NCI-H1417 treated with DMSO at 0.1 percent for 48 hours (cell line): ENCODE results near the gene SLC6A3.
"Not testable (repeated sequence)": the region's sequence is repeated elsewhere in the genome, so short reads cannot be mapped to it uniquely, and the experiment has no call there.

Source experiments
- DNase-seq: peaks from one replicate; lab custom pipeline; 2025; lab: John Stamatoyannopoulos, UW

SLC6A3 gene

GRCh38 chr5:1463326-1464095 is 18.3 kb upstream of the SLC6A3 start:
- no peak for DNase-seq

DNA sequence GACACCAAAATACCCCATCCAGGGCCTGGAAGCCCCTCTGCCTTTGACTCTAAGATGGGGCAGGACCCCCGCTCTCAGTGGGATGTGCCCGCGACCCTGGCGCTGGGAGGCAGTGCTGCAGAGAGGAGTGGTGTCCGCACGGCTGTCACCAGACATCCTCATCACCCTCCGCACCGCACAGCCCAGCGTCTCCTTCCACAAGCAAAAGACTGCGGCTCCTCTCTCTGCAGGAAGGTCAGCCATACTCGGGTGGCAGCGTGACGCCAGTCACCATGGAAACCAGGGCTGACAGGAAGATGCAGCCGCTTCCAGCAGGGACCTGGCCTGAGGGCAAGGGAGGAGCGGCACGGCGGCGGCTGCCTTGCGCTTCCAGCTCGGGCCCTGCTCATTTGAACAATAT is 17.1 kb upstream of the SLC6A3 start:
- no peak for DNase-seq

- no peak for DNase-seq
These were observed 16.2 kb upstream of the SLC6A3 start for GRCh38 chr5:1461396-1461795.

DNA sequence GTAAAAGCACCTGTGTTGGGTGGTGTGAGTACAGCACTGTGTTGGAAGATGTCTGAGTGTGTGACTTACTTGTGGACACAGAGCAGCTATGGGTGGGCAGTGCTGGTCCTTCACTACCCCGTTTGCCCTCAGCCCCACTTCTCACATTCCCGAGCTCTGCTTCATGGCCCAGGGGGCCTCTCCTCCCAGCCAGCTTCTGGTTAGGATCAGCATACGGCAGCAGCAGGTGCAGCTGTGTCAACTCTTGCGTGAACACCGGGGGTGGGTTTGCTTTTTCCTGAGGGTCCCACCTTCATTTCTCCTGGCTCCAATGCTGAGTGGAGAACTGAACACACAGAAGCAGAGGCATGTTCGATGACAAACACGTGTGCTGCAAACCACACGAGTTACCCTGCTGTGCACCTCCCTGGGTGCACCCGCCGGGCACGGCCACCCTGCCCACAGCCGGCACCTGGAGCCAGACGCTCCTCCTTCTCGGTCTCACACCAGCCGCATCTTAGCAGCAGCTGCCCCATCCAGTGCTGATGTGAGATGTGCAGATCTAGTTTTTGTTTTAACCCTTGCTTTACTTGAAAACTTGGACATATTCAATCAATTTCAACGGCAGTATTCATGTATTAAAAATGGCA is 14.9 kb upstream of the SLC6A3 start:
- no peak for DNase-seq

DNA sequence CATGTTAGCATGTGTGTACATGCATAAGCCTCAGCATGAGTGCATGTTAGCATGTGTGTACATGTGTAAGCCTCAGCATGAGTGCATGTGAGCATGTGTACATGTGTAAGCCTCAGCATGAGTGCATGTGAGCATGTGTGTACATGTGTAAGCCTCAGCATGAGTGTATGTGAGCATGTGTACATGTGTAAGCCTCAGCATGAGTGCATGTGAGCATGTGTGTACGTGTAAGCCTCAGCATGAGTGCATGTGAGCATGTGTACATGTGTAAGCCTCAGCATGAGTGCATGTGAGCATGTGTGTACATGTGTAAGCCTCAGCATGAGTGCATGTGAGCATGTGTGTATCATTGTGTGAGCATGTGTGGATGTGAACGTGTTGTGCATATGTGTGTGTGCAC is 14.2 kb upstream of the SLC6A3 start:
- not testable (repeated sequence) for DNase-seq

- not testable (repeated sequence) for DNase-seq
These were observed 11.1 kb upstream of the SLC6A3 start for GRCh38 chr5:1456110-1456881.

DNA sequence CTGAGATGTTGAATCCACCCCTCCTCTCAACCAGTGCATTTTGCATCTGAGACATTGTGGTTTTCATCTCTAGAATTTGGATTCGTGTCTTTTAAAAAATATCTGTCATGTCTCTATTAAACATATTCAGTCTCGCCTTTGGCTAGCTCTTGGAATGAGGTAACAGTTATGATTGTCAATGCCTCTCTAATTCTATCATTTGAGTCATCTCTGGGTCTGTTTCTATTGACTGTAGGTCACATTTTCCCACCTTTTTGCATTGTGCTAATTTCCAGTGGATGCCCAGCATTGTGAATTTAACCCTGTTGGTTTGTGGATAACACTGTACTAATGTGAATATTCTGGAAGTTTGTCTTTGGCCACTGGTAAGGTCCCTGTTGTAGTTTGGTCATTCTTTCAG is 8.4 kb upstream of the SLC6A3 start:
- no peak for DNase-seq

DNA sequence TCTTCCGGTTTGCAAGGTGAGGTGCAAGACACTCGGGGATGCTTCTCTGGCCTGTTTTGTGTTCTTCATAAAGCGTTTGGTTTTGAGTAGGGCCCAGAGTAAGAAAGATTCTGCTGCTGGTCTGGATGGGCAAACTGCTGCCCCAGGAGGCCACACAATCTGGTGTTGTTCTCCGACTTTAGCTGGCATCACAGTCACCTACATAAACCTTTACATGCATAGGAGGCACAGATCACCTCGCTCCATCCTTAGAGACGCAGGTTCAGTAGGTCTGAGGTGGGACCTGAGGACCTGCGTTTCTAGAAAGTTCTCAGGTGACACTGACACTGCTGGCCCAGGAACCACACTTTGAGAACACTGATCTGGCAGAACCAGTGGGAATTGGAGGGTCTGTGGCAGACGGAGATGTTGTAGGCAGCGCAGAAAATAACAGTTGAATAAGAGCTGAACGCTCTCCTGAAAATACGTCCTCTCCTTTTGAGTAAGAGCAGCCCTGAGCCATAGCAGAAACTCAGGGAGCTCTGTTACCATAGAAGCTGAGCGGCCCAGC is 3.9 kb upstream of the SLC6A3 start:
- DNase-seq, result no peak

GRCh38 chr5:1448511-1449011 is 3.3 kb upstream of the SLC6A3 start:
- no peak for DNase-seq

- DNase-seq, result no peak
These were observed 2.6 kb upstream of the SLC6A3 start for GRCh38 chr5:1447671-1448361.

GRCh38 chr5:1446602-1447343 is 1.5 kb upstream of the SLC6A3 start:
- no peak for DNase-seq

GRCh38 chr5:1445689-1446601 is 705 bp upstream of the SLC6A3 start:
- no peak for DNase-seq

GRCh38 chr5:1444361-1445189 is 665 bp downstream of the SLC6A3 start:
- no peak for DNase-seq

DNA sequence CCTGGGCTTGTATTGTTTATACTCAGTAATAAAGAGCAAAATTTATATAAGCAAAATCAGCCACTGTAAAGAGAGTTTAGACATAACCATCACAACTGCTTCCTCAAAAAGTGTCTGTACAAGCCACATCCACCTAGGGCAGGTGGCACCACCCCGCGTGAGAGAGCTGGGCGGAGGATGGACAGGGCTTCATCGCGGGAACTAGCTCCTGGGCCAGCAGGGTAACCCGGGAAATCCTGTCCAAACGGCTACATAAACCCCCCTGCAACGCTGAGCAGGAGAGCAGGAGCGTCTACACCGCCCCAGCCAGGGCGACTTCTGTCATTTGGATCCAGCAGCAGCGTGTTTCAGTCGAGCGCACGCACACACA is 1.3 kb downstream of the SLC6A3 start:
- DNase-seq, result no peak

- no peak for DNase-seq
These were observed 2.1 kb downstream of the SLC6A3 start for GRCh38 chr5:1443171-1443570.

GRCh38 chr5:1442222-1443145 is 2.8 kb downstream of the SLC6A3 start:
- DNase-seq, result no peak

GRCh38 chr5:1441166-1441865 is 3.9 kb downstream of the SLC6A3 start:
- DNase-seq, result no peak

DNA sequence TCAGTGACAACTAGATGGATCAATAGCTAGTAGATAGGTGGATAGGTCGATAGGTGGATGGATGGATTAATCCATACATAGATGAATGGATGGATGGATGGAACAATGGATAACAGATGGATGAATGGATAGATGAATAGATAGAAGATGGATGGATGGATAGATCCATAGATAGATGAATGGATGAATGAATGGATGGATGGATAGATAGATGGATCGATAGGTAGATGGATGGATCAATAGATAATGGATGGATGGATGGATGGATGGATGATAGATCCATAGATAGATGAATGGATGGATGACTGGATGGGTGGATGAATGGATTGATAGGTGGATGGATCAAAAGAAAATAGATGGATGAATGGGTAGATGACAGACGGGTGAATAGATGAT is 5.1 kb downstream of the SLC6A3 start:
- DNase-seq, result no peak
